ENCODE data around the gene GP5.

The GP5 gene

GRCh38 chr3:194396539-194396858 lies 2.6 kb downstream of the GP5 start:
- Histone ChIP-seq H4K20me1 (ENCODE audit: insufficient read depth, low read length) (no peaks in the 10 kb centered on the region), H3K9me3 (ENCODE audit: insufficient read depth, low read length, severe bottlenecking) (peaks cover 6% of the 10 kb centered on the region), H3K4me1 (ENCODE audit: insufficient read depth, low read length) (peaks cover 58% of the 10 kb centered on the region), H3K4me2 (ENCODE audit: insufficient read depth, low read length) (peak overlapping the region; percentile 67), H3K27ac (ENCODE audit: low read length) (peak overlapping the region; percentile 78), H3K4me3 (ENCODE audit: low read depth in 1 of 2, low read length in 2 of 2) (peak overlapping the region in 1 of 2 experiments; percentile 50; a peak in 2 of 4 replicates), H3K27me3 (ENCODE audit: insufficient read depth, low read length, poor library complexity) (peaks cover 5% of the 10 kb centered on the region), H3K79me2 (ENCODE audit: insufficient read depth, low read length) (no peaks in the 10 kb centered on the region), H2AFZ (ENCODE audit: low read depth, low read length) (peak overlapping the region; percentile 13; the same call in 1 of the 2 replicates), H3K9ac (ENCODE audit: low read depth, low read length) (peak overlapping the region; percentile 35), H3K36me3 (ENCODE audit: insufficient read depth, low read length) (no peaks in the 10 kb centered on the region)
- no peak for TF ChIP-seq CTCF (IDR thresholded peaks at IDR 0.05; ENCODE audit: borderline replicate concordance, extremely low read depth, low read length, poor library complexity, severe bottlenecking)
- TF ChIP-seq EZH2 (IDR thresholded peaks at IDR 0.05; ENCODE audit: borderline replicate concordance, low read depth, low read length, severe bottlenecking), result no peak
- ATAC-seq (ENCODE audit: insufficient read depth, low read depth), result no peak
- no peak for DNase-seq

- Histone ChIP-seq H3K9me3 (ENCODE audit: insufficient read depth, low read length, severe bottlenecking) (peaks cover 5% of the 10 kb centered on the region), H3K27ac (ENCODE audit: low read length) (peak overlapping the region; percentile 78), H3K4me1 (ENCODE audit: insufficient read depth, low read length) (peaks cover 58% of the 10 kb centered on the region), H2AFZ (ENCODE audit: low read depth, low read length) (0 out of 2 replicates have a peak overlapping the region, but pooled peaks have one; percentile 38), H3K79me2 (ENCODE audit: insufficient read depth, low read length) (no peaks in the 10 kb centered on the region), H3K4me2 (ENCODE audit: insufficient read depth, low read length) (peak overlapping the region; percentile 67), H4K20me1 (ENCODE audit: insufficient read depth, low read length) (no peaks in the 10 kb centered on the region), H3K27me3 (ENCODE audit: insufficient read depth, low read length, poor library complexity) (peaks cover 5% of the 10 kb centered on the region), H3K4me3 (ENCODE audit: low read depth in 1 of 2, low read length in 2 of 2) (peak overlapping the region in 1 of 2 experiments; percentile 50; a peak in 2 of 4 replicates), H3K36me3 (ENCODE audit: insufficient read depth, low read length) (no peaks in the 10 kb centered on the region), H3K9ac (ENCODE audit: low read depth, low read length) (peak overlapping the region; percentile 38; the same call in 1 of the 2 replicates)
- ATAC-seq (ENCODE audit: insufficient read depth, low read depth) (peak; percentile 67), DNase-seq (peak; percentile 94)
- TF ChIP-seq EZH2 (IDR thresholded peaks at IDR 0.05; ENCODE audit: borderline replicate concordance, low read depth, low read length, severe bottlenecking) (no peak), CTCF (IDR thresholded peaks at IDR 0.05; ENCODE audit: borderline replicate concordance, extremely low read depth, low read length, poor library complexity, severe bottlenecking) (peak; percentile 26)
Measured at GRCh38 chr3:194395778-194396538, 3.1 kb downstream of the GP5 start.

GRCh38 chr3:194395212-194395611 lies 3.9 kb downstream of the GP5 start:
- no peak overlapping the region for H3K4me3 ChIP-seq (ENCODE audit: low read depth in 1 of 2, low read length in 2 of 2)

More at GRCh38 chr3:194395212-194395611, 3.9 kb downstream of the GP5 start:
- Histone ChIP-seq H4K20me1 (ENCODE audit: insufficient read depth, low read length) (no peaks in the 10 kb centered on the region), H3K36me3 (ENCODE audit: insufficient read depth, low read length) (no peaks in the 10 kb centered on the region), H3K4me1 (ENCODE audit: insufficient read depth, low read length) (peaks cover 57% of the 10 kb centered on the region), H3K27me3 (ENCODE audit: insufficient read depth, low read length, poor library complexity) (peaks cover 5% of the 10 kb centered on the region), H3K9me3 (ENCODE audit: insufficient read depth, low read length, severe bottlenecking) (peaks cover 9% of the 10 kb centered on the region), H3K27ac (ENCODE audit: low read length) (peak overlapping the region; percentile 78; the same call in 1 of the 2 replicates), H2AFZ (ENCODE audit: low read depth, low read length) (no peak overlapping the region), H3K4me2 (ENCODE audit: insufficient read depth, low read length) (peak overlapping the region; percentile 67; the same call in 1 of the 2 replicates), H3K9ac (ENCODE audit: low read depth, low read length) (0 out of 2 replicates have a peak overlapping the region, but pooled peaks have one; percentile 38), H3K79me2 (ENCODE audit: insufficient read depth, low read length) (no peaks in the 10 kb centered on the region)
- TF ChIP-seq EZH2 (IDR thresholded peaks at IDR 0.05; ENCODE audit: borderline replicate concordance, low read depth, low read length, severe bottlenecking) (no peak), CTCF (IDR thresholded peaks at IDR 0.05; ENCODE audit: borderline replicate concordance, extremely low read depth, low read length, poor library complexity, severe bottlenecking) (no peak)
- DNase-seq (peak; percentile 31), ATAC-seq (ENCODE audit: insufficient read depth, low read depth) (no peak)
